Endothelial cell of umbilical vein (primary cell): ENCODE measurements around the gene SLC44A3. TPM values are rescaled to one million over a fixed set of nuclear protein-coding genes. Genes with fewer than 3 reads are reported as not detected.

Source experiments
- Bru-seq: library from RNA; stranded (reverse); fragments of 400-500 nt; gene quantifications from one replicate; lab custom pipeline; 2021; lab: Mats Ljungman, UMichigan
- BruChase-seq, 2 experiments: library from RNA; stranded (reverse); fragments of 400-500 nt; gene quantifications; one replicate each; lab custom pipeline; 2021; lab: Mats Ljungman, UMichigan
- BruUV-seq: library from RNA; stranded (reverse); fragments of 400-500 nt; replicated peaks from 2 replicates; lab custom pipeline; 2021; lab: Mats Ljungman, UMichigan
- CTCF ChIA-PET: fragments of 300-600, 350-600 bp; sonication (Branson Sonifier 250); formaldehyde crosslinking; loops from one replicate; lab custom pipeline; 2021; ENCODE audit warnings: antibody characterized with exemption, inconsistent platforms; lab: Charles Lee
- POLR2A ChIA-PET: fragments of 300-600, 350-600 bp; sonication (Branson Sonifier 250); formaldehyde crosslinking; loops from one replicate; lab custom pipeline; 2021; ENCODE audit warnings: antibody characterized with exemption, inconsistent platforms; lab: Charles Lee
- DNase-seq: peaks from one replicate; pipeline ENCODE4 v3.0.0-alpha.2; 2011; ENCODE audit warnings: low read depth, low spot score
- FAIRE-seq: peaks from 2 replicates; lab custom pipeline; 2011; peaks lifted over from hg19 to GRCh38; lab: Jason Lieb, UNC
- H2AFZ ChIP-seq: 2 replicates; pipeline ENCODE4 v1.6.0; 2012; ENCODE audit warnings: low read depth, low read length, control low read depth, inconsistent platforms
- H3K27ac ChIP-seq: 2 replicates; pipeline ENCODE4 v1.5.1; 2011; ENCODE audit warnings: low read depth, mild to moderate bottlenecking, control low read depth, low read length, moderate library complexity; ENCODE audit not compliant: insufficient read depth
- H3K27me3 ChIP-seq, 2 experiments: 2 replicates each; pipeline versions ENCODE4 v1.6.0 to v1.6.1; 2011; ENCODE audit warnings: low read length in 2 of 2, mixed read lengths in 1 of 2; ENCODE audit not compliant: control insufficient read depth in 2 of 2, insufficient read depth in 2 of 2
- H3K36me3 ChIP-seq, 2 experiments: 2 replicates in 1 of 2; 3 replicates in 1 of 2; pipeline ENCODE4 v1.5.1; 2011; ENCODE audit warnings: low read length in 2 of 2, mild to moderate bottlenecking in 1 of 2, moderate library complexity in 1 of 2; ENCODE audit not compliant: control insufficient read depth in 2 of 2, insufficient read depth in 2 of 2; ENCODE audit errors: extremely low read depth in 1 of 2
- H3K4me1 ChIP-seq: 3 replicates; pipeline ENCODE4 v1.5.1; 2011; ENCODE audit warnings: mild to moderate bottlenecking, low read length; ENCODE audit not compliant: control insufficient read depth, insufficient read depth; ENCODE audit errors: extremely low read depth
- H3K4me2 ChIP-seq: 2 replicates; pipeline ENCODE4 v1.6.1; 2011; ENCODE audit warnings: low read length, control low read depth, mixed read lengths; ENCODE audit not compliant: insufficient read depth
- H3K4me3 ChIP-seq, 3 experiments: fragments of 200-600 bp in 1 of 3; sonication (generic), shearing (Covaris generic) in 1 of 3; replicated peaks in 1 of 3; 2 replicates each; pipeline ENCODE4 v1.5.1; 2011 to 2016; ENCODE audit warnings: control low read depth in 3 of 3, low read length in 3 of 3, mild to moderate bottlenecking in 2 of 3, inconsistent platforms in 1 of 3, low read depth in 1 of 3, moderate library complexity in 1 of 3; ENCODE audit not compliant: insufficient read depth in 1 of 3
- H3K79me2 ChIP-seq: 2 replicates; pipeline ENCODE4 v1.6.0; 2012; ENCODE audit warnings: low read length, inconsistent platforms; ENCODE audit not compliant: control insufficient read depth, insufficient read depth
- H3K9ac ChIP-seq: replicated peaks from 2 replicates; pipeline ENCODE3; 2011; ENCODE audit warnings: low read length, control low read depth; ENCODE audit not compliant: insufficient read depth; ENCODE audit errors: extremely low read depth
- H3K9me1 ChIP-seq: replicated peaks from 3 replicates; pipeline ENCODE4 v1.6.0; 2011; ENCODE audit warnings: mild to moderate bottlenecking, low read length; ENCODE audit not compliant: control insufficient read depth, insufficient read depth; ENCODE audit errors: extremely low read depth
- H3K9me3 ChIP-seq: replicated peaks from 2 replicates; pipeline ENCODE4 v1.5.1; 2012; ENCODE audit warnings: low read length, inconsistent platforms; ENCODE audit not compliant: control insufficient read depth, insufficient read depth
- H4K20me1 ChIP-seq: replicated peaks from 2 replicates; pipeline ENCODE3; 2011; ENCODE audit warnings: mild to moderate bottlenecking, low read length; ENCODE audit not compliant: control insufficient read depth, insufficient read depth; ENCODE audit errors: extremely low read depth
- POLR2A ChIP-seq: IDR thresholded peaks from 2 replicates; pipeline ENCODE4 v1.6.1; 2012; ENCODE audit warnings: low read depth, mild to moderate bottlenecking, control low read depth, low read length
- dilution Hi-C: fragments of 300-500 bp; cut with MboI; formaldehyde crosslinking; loops from one replicate; pipeline ENCODE4 v1.15.0; 2019; ENCODE audit warnings: low sequenced_read_pairs; ENCODE audit not compliant: extremely low pct_ligation_motif_present
- intact Hi-C: fragments of 100-400 bp; cut with micrococcal nuclease; formaldehyde crosslinking; loops from one replicate; pipeline ENCODE4 v1.10.0; 2022
- long read RNA-seq: library from polyadenylated mRNA; stranded (forward); transcript quantifications from one replicate; pipeline ENCODE4 v2.0.0, GENCODE V29; 2021
- polyA minus RNA-seq, 3 experiments: library from RNA; depleted of rRNA, polyadenylated mRNA; stranded (reverse); fragments of >200 nt; gene quantifications; 1 replicate in 1 of 3; 2 replicates in 2 of 3; pipeline ENCODE4 v1.2.3, GENCODE V29; 2011
- polyA plus RNA-seq, 4 experiments: library from polyadenylated mRNA; depleted of rRNA in 3 of 4; stranded (reverse) in 3 of 4; unstranded in 1 of 4; fragments of >200 nt; gene quantifications; 2 replicates each; pipeline versions ENCODE4 v1.2.1 to v1.2.3, GENCODE V29; 2011 to 2012; ENCODE audit warnings: missing spikeins in 1 of 4
- total RNA-seq: library from RNA; stranded (reverse); gene quantifications from 2 replicates; pipeline ENCODE4 v1.2.3, GENCODE V29; 2021
- TF ChIP-seq, protein P1 (sequence below), 2 donors: IDR thresholded peaks; 1 replicate in 1 of 2; 2 replicates in 1 of 2; pipeline ENCODE4 v1.5.1; 2011; ENCODE audit warnings: low read length in 2 of 2, mild to moderate bottlenecking in 2 of 2, moderate library complexity in 2 of 2, control low read depth in 1 of 2, inconsistent platforms in 1 of 2, low read depth in 1 of 2; ENCODE audit not compliant: insufficient read depth in 1 of 2; ENCODE audit errors: extremely low read depth in 1 of 2

Gene SLC44A3, protein sequence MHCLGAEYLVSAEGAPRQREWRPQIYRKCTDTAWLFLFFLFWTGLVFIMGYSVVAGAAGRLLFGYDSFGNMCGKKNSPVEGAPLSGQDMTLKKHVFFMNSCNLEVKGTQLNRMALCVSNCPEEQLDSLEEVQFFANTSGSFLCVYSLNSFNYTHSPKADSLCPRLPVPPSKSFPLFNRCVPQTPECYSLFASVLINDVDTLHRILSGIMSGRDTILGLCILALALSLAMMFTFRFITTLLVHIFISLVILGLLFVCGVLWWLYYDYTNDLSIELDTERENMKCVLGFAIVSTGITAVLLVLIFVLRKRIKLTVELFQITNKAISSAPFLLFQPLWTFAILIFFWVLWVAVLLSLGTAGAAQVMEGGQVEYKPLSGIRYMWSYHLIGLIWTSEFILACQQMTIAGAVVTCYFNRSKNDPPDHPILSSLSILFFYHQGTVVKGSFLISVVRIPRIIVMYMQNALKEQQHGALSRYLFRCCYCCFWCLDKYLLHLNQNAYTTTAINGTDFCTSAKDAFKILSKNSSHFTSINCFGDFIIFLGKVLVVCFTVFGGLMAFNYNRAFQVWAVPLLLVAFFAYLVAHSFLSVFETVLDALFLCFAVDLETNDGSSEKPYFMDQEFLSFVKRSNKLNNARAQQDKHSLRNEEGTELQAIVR
- total RNA-seq (0.42 and 0.58 TPM in 2 replicates), polyA plus RNA-seq (0.29 and 0.33 TPM in 2 replicates), polyA minus RNA-seq (0.78 and 1.5 TPM in 2 replicates), Bru-seq, nascent RNA (percentile 27 among the genes with signal in this experiment), BruChase-seq, experiment 1, labeled RNA remaining after a 6-hour chase (percentile 10 among the genes with signal in this experiment), BruChase-seq, experiment 2, labeled RNA remaining after a 2-hour chase (percentile 15 among the genes with signal in this experiment)
- polyA plus RNA-seq (2011; cell fraction: cytosol; rRNA removed), result 0.25 and 0.30 TPM in 2 replicates
- 0.20 and 0.36 TPM in 2 replicates for polyA plus RNA-seq (2011; cell fraction: nucleus; rRNA removed)
- 0.11 TPM in 2 replicates for polyA plus RNA-seq (2012)
- 1.3 TPM for polyA minus RNA-seq (2011; cell fraction: cytosol; rRNA and poly(A)+ RNA removed)
- 0.34 and 1.8 TPM in 2 replicates for polyA minus RNA-seq (2011; cell fraction: nucleus; rRNA and poly(A)+ RNA removed)
- long read RNA-seq, partial matches to known transcripts, result 0 of 1 reads
- long read RNA-seq, other reads (novel, unspliced or antisense), result 1 of 1 reads

DNA sequence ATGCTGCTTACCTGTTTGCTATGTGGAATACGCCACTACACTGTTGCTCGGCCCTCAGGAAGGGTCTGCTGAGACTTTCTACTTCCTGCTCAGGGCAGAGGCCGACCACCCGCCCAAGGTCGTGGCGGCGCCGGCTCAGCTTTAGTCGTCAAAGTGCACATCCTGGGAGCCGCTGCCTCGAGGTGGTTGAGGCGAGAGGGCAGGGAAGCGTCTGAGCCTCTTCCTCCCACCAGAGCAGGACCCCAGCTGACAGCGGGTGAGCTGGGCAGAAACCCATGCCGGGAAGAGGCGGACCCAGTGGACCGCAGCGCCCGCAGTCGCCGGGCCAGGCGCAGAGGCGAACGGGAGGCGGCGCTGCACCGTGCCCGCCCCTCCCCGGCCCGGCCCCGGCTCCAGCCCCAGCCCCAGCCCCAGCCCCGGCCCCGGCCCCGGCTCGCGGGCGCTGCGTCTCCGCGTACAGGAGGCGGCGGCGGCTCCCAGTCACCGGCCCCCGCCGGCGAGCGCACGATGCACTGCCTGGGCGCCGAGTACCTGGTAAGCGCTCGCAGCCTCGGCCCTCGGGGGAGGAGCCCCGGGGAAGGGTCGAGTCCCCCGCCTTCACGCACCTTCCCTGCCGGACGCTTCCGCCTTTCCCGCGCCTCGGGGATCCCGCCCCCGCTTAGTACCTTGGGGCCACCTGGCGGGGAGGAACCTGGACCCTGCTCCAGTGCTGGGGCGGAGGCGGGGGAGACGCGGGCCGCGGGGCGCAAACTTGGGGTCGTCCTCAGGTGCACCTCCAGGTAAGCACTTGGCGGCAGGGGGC, at the start of gene SLC44A3:
TSS of gene SLC44A3 (plus strand) at position 413 of the 802 bp plus-strand sequence. CDS start at position 508, 95 bp downstream.
- intact Hi-C loops, result no loop called here
- TF ChIP-seq, protein P1, sequence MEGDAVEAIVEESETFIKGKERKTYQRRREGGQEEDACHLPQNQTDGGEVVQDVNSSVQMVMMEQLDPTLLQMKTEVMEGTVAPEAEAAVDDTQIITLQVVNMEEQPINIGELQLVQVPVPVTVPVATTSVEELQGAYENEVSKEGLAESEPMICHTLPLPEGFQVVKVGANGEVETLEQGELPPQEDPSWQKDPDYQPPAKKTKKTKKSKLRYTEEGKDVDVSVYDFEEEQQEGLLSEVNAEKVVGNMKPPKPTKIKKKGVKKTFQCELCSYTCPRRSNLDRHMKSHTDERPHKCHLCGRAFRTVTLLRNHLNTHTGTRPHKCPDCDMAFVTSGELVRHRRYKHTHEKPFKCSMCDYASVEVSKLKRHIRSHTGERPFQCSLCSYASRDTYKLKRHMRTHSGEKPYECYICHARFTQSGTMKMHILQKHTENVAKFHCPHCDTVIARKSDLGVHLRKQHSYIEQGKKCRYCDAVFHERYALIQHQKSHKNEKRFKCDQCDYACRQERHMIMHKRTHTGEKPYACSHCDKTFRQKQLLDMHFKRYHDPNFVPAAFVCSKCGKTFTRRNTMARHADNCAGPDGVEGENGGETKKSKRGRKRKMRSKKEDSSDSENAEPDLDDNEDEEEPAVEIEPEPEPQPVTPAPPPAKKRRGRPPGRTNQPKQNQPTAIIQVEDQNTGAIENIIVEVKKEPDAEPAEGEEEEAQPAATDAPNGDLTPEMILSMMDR (IDR thresholded peaks at IDR 0.05; ENCODE audit: extremely low read depth in 1 of 2, insufficient read depth in 1 of 2, low read depth in 1 of 2, low read length in 2 of 2), result peak in 1 of 2 donors; percentile 45
- TF ChIP-seq POLR2A, result no peak
- DNase-seq, result peak; percentile 33

More for the DNA sequence above, at the start of gene SLC44A3:
- ChIA-PET CTCF (interaction anchor here (0.7 to 3.9 kb wide), 4 partner anchors 32 to 223 kb away, joined by 3 to 17 read pairs (median 6); no protein-coding TSS in a partner anchor), POLR2A (no interaction called here)
- no peaks in the 10 kb centered on the region for H3K79me2 ChIP-seq
- H3K36me3 ChIP-seq, result no peaks in the 10 kb centered on the region
- H3K4me1 ChIP-seq, result peaks cover 2% of the 10 kb centered on the region
- H3K27ac ChIP-seq, result no peak within 1 kb of the TSS
- H3K4me2 ChIP-seq, result peak within 1 kb of the TSS; percentile 76
- no TSS peak for BruUV-seq
- no peaks in the 10 kb centered on the region for H3K9me1 ChIP-seq
- dilution Hi-C loops, result loop anchor here (25.0 kb wide), 1 partner anchor 283 kb away; the partner anchor contains the start of gene F3
- H3K4me3 ChIP-seq, result peak within 1 kb of the TSS in 2 of 3 experiments; percentile 51 to 56
- H2AFZ ChIP-seq, result peak within 1 kb of the TSS; percentile 83
- FAIRE-seq, result no peak
- H3K27me3 ChIP-seq, result peaks cover 42 to 49% of the 10 kb centered on the region in 2 experiments
- H3K9ac ChIP-seq, result no peak within 1 kb of the TSS
- H4K20me1 ChIP-seq, result no peaks in the 10 kb centered on the region
- H3K9me3 ChIP-seq, result no peaks in the 10 kb centered on the region
